ENCODE results near the gene PRKCG.
A peak's percentile ranks its signal among the peaks of the same experiment; 100 is the strongest.

The PRKCG gene

GRCh38 chr19:53903055-53903680, 21.2 kb downstream of the PRKCG start:
- TF ChIP-seq CTCF (conservative IDR thresholded peaks at IDR 0.05; ENCODE audit: low read depth, low read length): no peak
- no peak overlapping the region for H3K4me3 ChIP-seq (ENCODE audit: low read depth, low read length)
- DNase-seq (ENCODE audit: low read depth): peak; percentile 55

- no peak for DNase-seq (ENCODE audit: low read depth)
- no peak for TF ChIP-seq CTCF (conservative IDR thresholded peaks at IDR 0.05; ENCODE audit: low read depth, low read length)
- no peak overlapping the region for H3K4me3 ChIP-seq (ENCODE audit: low read depth, low read length)
Observed at GRCh38 chr19:53904909-53905308, 22.9 kb downstream of the PRKCG start.

- DNase-seq (ENCODE audit: low read depth): no peak
- TF ChIP-seq CTCF (conservative IDR thresholded peaks at IDR 0.05; ENCODE audit: low read depth, low read length): no peak
- H3K4me3 ChIP-seq (ENCODE audit: low read depth, low read length): no peak overlapping the region
Observed at GRCh38 chr19:53905787-53906186, 23.8 kb downstream of the PRKCG start.

- H3K4me3 ChIP-seq (ENCODE audit: low read depth, low read length): no peak overlapping the region
- DNase-seq (ENCODE audit: low read depth): peak; percentile 13
- TF ChIP-seq CTCF (conservative IDR thresholded peaks at IDR 0.05; ENCODE audit: low read depth, low read length): peak; percentile 82
Observed at GRCh38 chr19:53906211-53907192, 24.5 kb downstream of the PRKCG start.

GRCh38 chr19:53907193-53907581, 25.2 kb downstream of the PRKCG start:
- no peak for TF ChIP-seq CTCF (conservative IDR thresholded peaks at IDR 0.05; ENCODE audit: low read depth, low read length)
- no peak for DNase-seq (ENCODE audit: low read depth)

GRCh38 chr19:53907690-53908089, 25.7 kb downstream of the PRKCG start:
- no peak for TF ChIP-seq CTCF (conservative IDR thresholded peaks at IDR 0.05; ENCODE audit: low read depth, low read length)
- DNase-seq (ENCODE audit: low read depth): no peak
- H3K4me3 ChIP-seq (ENCODE audit: low read depth, low read length): no peak overlapping the region

More at GRCh38 chr19:53907193-53907581, 25.2 kb downstream of the PRKCG start:
- H3K4me3 ChIP-seq (ENCODE audit: low read depth, low read length): no peak overlapping the region
